D721Med (cell line): ENCODE measurements around the gene AKT3.

ENCODE experiments used
- DNase-seq: peaks from one replicate; pipeline ENCODE4 v3.0.0; 2011; ENCODE audit warnings: low spot score; ENCODE audit not compliant: insufficient read length
- FAIRE-seq: peaks from 2 replicates; lab custom pipeline; 2011; peaks lifted over from hg19 to GRCh38; lab: Jason Lieb, UNC
- CTCF ChIP-seq: IDR thresholded peaks from 2 replicates; pipeline ENCODE4 v1.5.1; 2012; ENCODE audit warnings: mild to moderate bottlenecking, control low read depth; ENCODE audit not compliant: insufficient read depth; ENCODE audit errors: missing control alignments

AKT3 gene

GRCh38 chr1:243490748-243491686 lies 359.0 kb downstream of the AKT3 start:
- no peak for TF ChIP-seq CTCF
- FAIRE-seq (no peak), DNase-seq (no peak)

- FAIRE-seq (no peak), DNase-seq (no peak)
- no peak for TF ChIP-seq CTCF
These were observed 360.1 kb downstream of the AKT3 start for GRCh38 chr1:243489681-243490546.

GRCh38 chr1:243489158-243489527 lies 360.9 kb downstream of the AKT3 start:
- FAIRE-seq: no peak
- no peak for DNase-seq

GRCh38 chr1:243488459-243489157 lies 361.4 kb downstream of the AKT3 start:
- DNase-seq (peak; percentile 87), FAIRE-seq (no peak)
- TF ChIP-seq CTCF: no peak

More at GRCh38 chr1:243489158-243489527, 360.9 kb downstream of the AKT3 start:
- TF ChIP-seq CTCF: no peak

GRCh38 chr1:243487649-243488227 lies 362.3 kb downstream of the AKT3 start:
- no peak for TF ChIP-seq CTCF
- DNase-seq (no peak), FAIRE-seq (no peak)

- DNase-seq: no peak
- no peak for FAIRE-seq
- no peak for TF ChIP-seq CTCF
These were observed 362.9 kb downstream of the AKT3 start for GRCh38 chr1:243487036-243487648.
